Liver (tissue), 3 donors: ENCODE results near the gene ARID3B.

ENCODE experiments used
- ATF3 ChIP-seq: IDR thresholded peaks from 2 replicates; pipeline ENCODE4 v1.6.1; 2016; ENCODE audit warnings: antibody characterized with exemption
- CTCF ChIP-seq: fragments of 150-350 bp; IDR thresholded peaks from 2 replicates; pipeline ENCODE4 v1.5.1; 2017; ENCODE audit warnings: improper control_type of control experiment, low read depth, low read length; ENCODE audit not compliant: missing input control
- GABPA ChIP-seq, 2 donors: IDR thresholded peaks in 1 of 2; conservative IDR thresholded peaks in 1 of 2; 2 replicates each; pipeline ENCODE4 v1.6.1; 2016; ENCODE audit warnings: antibody characterized with exemption in 2 of 2, mild to moderate bottlenecking in 1 of 2, moderate library complexity in 1 of 2
- MAX ChIP-seq: IDR thresholded peaks from 2 replicates; pipeline ENCODE4 v1.6.1; 2016; ENCODE audit warnings: antibody characterized with exemption
- NR2F2 ChIP-seq: IDR thresholded peaks from 2 replicates; pipeline ENCODE4 v1.6.1; 2016; ENCODE audit warnings: antibody characterized with exemption
- RAD21 ChIP-seq, 2 donors: IDR thresholded peaks; 2 replicates each; pipeline ENCODE4 v1.6.1; 2016; ENCODE audit warnings: antibody characterized with exemption in 2 of 2, mild to moderate bottlenecking in 2 of 2
- REST ChIP-seq: IDR thresholded peaks from 2 replicates; pipeline ENCODE4 v1.6.1; 2016; ENCODE audit warnings: antibody characterized with exemption, mild to moderate bottlenecking
- RXRA ChIP-seq, 2 donors: IDR thresholded peaks; 2 replicates each; pipeline ENCODE4 v1.6.1; 2017 to 2018; ENCODE audit warnings: antibody characterized with exemption in 2 of 2, mild to moderate bottlenecking in 1 of 2
- YY1 ChIP-seq: IDR thresholded peaks from 2 replicates; pipeline ENCODE4 v1.6.1; 2016; ENCODE audit warnings: antibody characterized with exemption, mild to moderate bottlenecking
- donor health status: healthy.
- donor health status: healthy.

- TF ChIP-seq CTCF (no peak), YY1 (no peak), ATF3 (no peak), MAX (no peak), RAD21 (IDR thresholded peaks at IDR 0.05) (no peak), NR2F2 (no peak), GABPA (IDR thresholded peaks at IDR 0.05 in 1 of 2, conservative IDR thresholded peaks at IDR 0.05 in 1 of 2) (no peak), RXRA (IDR thresholded peaks at IDR 0.05) (no peak), REST (no peak)
These were observed 2.0 kb downstream of the ARID3B start for GRCh38 chr15:74543043-74543422.
